Lower leg skin (tissue), 3 donors: ENCODE data around the gene HUWE1.

Experiments
- CTCF ChIP-seq, 3 donors: fragments of 450-650 bp; IDR thresholded peaks; one replicate each; pipeline ENCODE4 v1.5.1; 2016; ENCODE audit warnings: antibody characterized with exemption in 3 of 3, mild to moderate bottlenecking in 3 of 3, moderate library complexity in 2 of 3
- POLR2A ChIP-seq, 2 donors: fragments of 450-650 bp; IDR thresholded peaks; one replicate each; pipeline ENCODE4 v1.6.1; 2016 to 2017; ENCODE audit warnings: antibody characterized with exemption in 2 of 2, mild to moderate bottlenecking in 1 of 2, moderate library complexity in 1 of 2

- no peak for TF ChIP-seq POLR2A (IDR thresholded peaks at IDR 0.05)
- TF ChIP-seq CTCF (IDR thresholded peaks at IDR 0.05) = no peak
Measured at GRCh38 chrX:53688300-53688699, 1.8 kb upstream of the HUWE1 start.
